ENCODE data around the gene RSPH9.
A peak's percentile ranks its signal among the peaks of the same experiment; 100 is the strongest.

Gene RSPH9

GRCh38 chr6:43707767-43708166 lies 62.9 kb downstream of the RSPH9 start:
- no peak overlapping the region for H3K4me3 ChIP-seq (ENCODE audit: low read depth, low read length)
- no peak for DNase-seq (ENCODE audit: low read depth)
- TF ChIP-seq CTCF (IDR thresholded peaks at IDR 0.05; ENCODE audit: low read depth, low read length) (no peak), MYC (IDR thresholded peaks at IDR 0.05; ENCODE audit: low read depth, low read length) (no peak), POLR2A (IDR thresholded peaks at IDR 0.05; ENCODE audit: extremely low read depth, insufficient read length) (no peak), MAX (IDR thresholded peaks at IDR 0.05; ENCODE audit: low read depth, low read length) (no peak)

- DNase-seq (ENCODE audit: low read depth) = peak; percentile 80
- no peak overlapping the region for H3K4me3 ChIP-seq (ENCODE audit: low read depth, low read length)
- TF ChIP-seq CTCF (IDR thresholded peaks at IDR 0.05; ENCODE audit: low read depth, low read length) = no peak
- TF ChIP-seq MYC (IDR thresholded peaks at IDR 0.05; ENCODE audit: low read depth, low read length) = no peak
- no peak for TF ChIP-seq MAX (IDR thresholded peaks at IDR 0.05; ENCODE audit: low read depth, low read length)
- TF ChIP-seq POLR2A (IDR thresholded peaks at IDR 0.05; ENCODE audit: extremely low read depth, insufficient read length) = no peak
These were observed 64.2 kb downstream of the RSPH9 start for GRCh38 chr6:43708860-43709653.

GRCh38 chr6:43709654-43710303 lies 64.9 kb downstream of the RSPH9 start:
- TF ChIP-seq MAX (IDR thresholded peaks at IDR 0.05; ENCODE audit: low read depth, low read length) (no peak), POLR2A (IDR thresholded peaks at IDR 0.05; ENCODE audit: extremely low read depth, insufficient read length) (no peak), MYC (IDR thresholded peaks at IDR 0.05; ENCODE audit: low read depth, low read length) (no peak), CTCF (IDR thresholded peaks at IDR 0.05; ENCODE audit: low read depth, low read length) (no peak)
- DNase-seq (ENCODE audit: low read depth) = no peak
- no peak overlapping the region for H3K4me3 ChIP-seq (ENCODE audit: low read depth, low read length)

GRCh38 chr6:43710576-43710975 lies 65.7 kb downstream of the RSPH9 start:
- TF ChIP-seq MAX (IDR thresholded peaks at IDR 0.05; ENCODE audit: low read depth, low read length) (no peak), POLR2A (IDR thresholded peaks at IDR 0.05; ENCODE audit: extremely low read depth, insufficient read length) (no peak), CTCF (IDR thresholded peaks at IDR 0.05; ENCODE audit: low read depth, low read length) (no peak), MYC (IDR thresholded peaks at IDR 0.05; ENCODE audit: low read depth, low read length) (no peak)

GRCh38 chr6:43712579-43712978 lies 67.7 kb downstream of the RSPH9 start:
- no peak overlapping the region for H3K4me3 ChIP-seq (ENCODE audit: low read depth, low read length)
- no peak for TF ChIP-seq MAX (IDR thresholded peaks at IDR 0.05; ENCODE audit: low read depth, low read length)
- TF ChIP-seq MYC (IDR thresholded peaks at IDR 0.05; ENCODE audit: low read depth, low read length) = no peak
- TF ChIP-seq POLR2A (IDR thresholded peaks at IDR 0.05; ENCODE audit: extremely low read depth, insufficient read length) = no peak
- no peak for TF ChIP-seq CTCF (IDR thresholded peaks at IDR 0.05; ENCODE audit: low read depth, low read length)
- no peak for DNase-seq (ENCODE audit: low read depth)

More at GRCh38 chr6:43710576-43710975, 65.7 kb downstream of the RSPH9 start:
- no peak overlapping the region for H3K4me3 ChIP-seq (ENCODE audit: low read depth, low read length)
- no peak for DNase-seq (ENCODE audit: low read depth)
